Pancreas (tissue), 10 donors: ENCODE results near the gene CCDC122. TPM values are rescaled to one million over a fixed set of nuclear protein-coding genes. Genes with fewer than 3 reads are reported as not detected.

Source experiments
- ATAC-seq, 4 donors: fragments of 200-7000 bp; cut with Tn5 transposase; one replicate each; pipeline versions ENCODE4 v1.8.0 to v1.9.1; 2020; ENCODE audit warnings: mild to moderate bottlenecking in 4 of 4, moderate library complexity in 4 of 4
- DNase-seq, 6 donors: peaks; one replicate each; pipeline ENCODE4 v3.0.0-alpha.2; 2020
- FAIRE-seq: peaks from 2 replicates; lab custom pipeline; 2012; peaks lifted over from hg19 to GRCh38; lab: Jason Lieb, UNC
- H3K27ac ChIP-seq, 4 donors: fragments of 200-600 bp; sonication (generic); 1 replicate in 3 of 4; 2 replicates in 1 of 4; pipeline versions ENCODE4 v1.5.0 to v1.8.0; 2020
- H3K27me3 ChIP-seq, 4 donors: fragments of 200-600 bp; one replicate each; pipeline ENCODE4 v1.8.0; 2021
- H3K36me3 ChIP-seq, 3 donors: fragments of 200-600 bp; sonication (generic) in 1 of 3; one replicate each; pipeline versions ENCODE4 v1.5.0 to v1.8.0; 2020 to 2021
- H3K4me1 ChIP-seq, 3 donors: fragments of 200-600 bp; one replicate each; pipeline ENCODE4 v1.8.0; 2021
- H3K4me3 ChIP-seq, 4 donors: fragments of 200-600 bp; sonication (generic) in 2 of 4; one replicate each; pipeline versions ENCODE4 v1.5.0 to v1.8.0; 2020 to 2021
- H3K9me3 ChIP-seq, 4 donors: fragments of 200-600 bp; one replicate each; pipeline ENCODE4 v1.8.0; 2021
- WGBS, 2 donors: extraction: QIAGEN DNeasy Blood & Tissue Kit; methylation state at CpG; one replicate each; pipeline ENCODE4 v1.1.7; 2013; 5-methylcytosine and 5-hydroxymethylcytosine counted together
- intact Hi-C, 3 donors: fragments of 100-400 bp; cut with DNase I; formaldehyde crosslinking; loops; one replicate each; pipeline versions ENCODE4 v1.11.1 to v1.14.2; 2022
- polyA plus RNA-seq, 2 donors: library from polyadenylated mRNA; stranded (reverse); fragments of 200-250 nt; gene quantifications; one replicate each; pipeline ENCODE4 v1.2.3, GENCODE V29; 2013
- total RNA-seq, 6 donors: library from RNA; stranded (reverse); fragmentation: NEBNext Ultra II Directional in 4 of 6; extraction: Animal tissue kit (Norgen Biotek cat#: 25700) in 4 of 6; gene quantifications; one replicate each; pipeline versions ENCODE4 v1.2.1 to v1.2.4, GENCODE V29; 2021 to 2023
- TF ChIP-seq, protein P1 (sequence below), 4 donors: fragments of 200-600 bp; sonication (generic) in 3 of 4; IDR thresholded peaks; one replicate each; pipeline versions ENCODE4 v1.5.0 to v1.8.0; 2021; ENCODE audit warnings: antibody characterized with exemption in 4 of 4
- donor health status: healthy with polysubstance abuse.
- donor health status: DM: no; HTN: no; CAD: no; lungs with moderate emphysema.
- donor health status: DM: no; HTN: no; CAD: no.
- donor health status: control.
- donor health status: control.
- donor health status: Bipolar disorder and iron deficiency.
- donor health status: DM: yes; HTN: yes; CAD: no.
- donor health status: DM: no; HTN: no; CAD: no.
- donor health status: DM: no; HTN: no; CAD: no.
- donor health status: DM: yes; HTN: yes; CAD: no.

CCDC122 gene
- total and polyA plus RNA-seq, 8 donors, result 2.9 to 7.3 (median 4.7) TPM

DNA sequence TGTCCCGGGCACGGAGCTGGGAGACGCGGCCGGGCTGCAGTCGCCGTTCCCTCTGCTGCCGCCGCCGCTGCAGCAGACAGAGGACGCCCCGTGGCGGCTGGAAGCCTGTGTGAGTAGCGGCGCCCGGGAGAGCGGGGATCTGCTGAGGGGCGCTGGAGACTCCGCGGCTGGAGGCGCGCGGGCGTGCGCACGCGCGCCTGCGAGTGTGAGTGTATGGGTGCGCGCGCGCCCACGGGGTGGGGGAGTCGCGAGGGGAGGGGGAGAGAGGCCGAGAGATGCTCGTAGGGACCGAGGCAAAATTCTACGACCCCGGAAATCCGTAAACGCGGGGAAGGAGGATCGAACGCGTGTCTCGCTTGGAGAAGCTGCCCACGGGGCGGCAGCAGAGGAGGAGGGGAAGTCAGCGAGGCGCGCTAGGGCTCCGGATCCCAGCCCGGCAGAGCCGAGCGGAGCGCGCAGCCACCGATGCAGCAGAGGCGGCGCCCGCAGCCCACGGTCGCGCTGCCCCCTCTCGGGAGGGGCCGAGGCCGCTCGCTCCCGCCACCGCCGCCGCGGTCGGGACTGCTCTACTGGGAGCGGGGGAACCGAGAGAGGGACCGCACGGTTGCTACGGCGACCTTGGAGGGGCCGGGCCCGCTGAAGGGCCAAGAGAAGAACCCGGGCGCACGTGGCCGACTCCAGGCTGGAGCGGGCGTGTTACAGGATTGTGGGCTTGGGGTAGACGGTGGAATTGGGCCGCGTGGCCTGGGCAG lies 92.6 kb downstream of the CCDC122 start, which contains the start of gene ENOX1:
Gene ENOX1 (minus strand): TSS at position 207 of the 752 bp plus-strand sequence.
- H3K9me3 ChIP-seq, result no peaks in the 10 kb centered on the region
- peaks cover 0 to 4% (median 0%) of the 10 kb centered on the region in 3 donors for H3K4me1 ChIP-seq
- H3K36me3 ChIP-seq, result no peaks in the 10 kb centered on the region
- H3K4me3 ChIP-seq, result peak within 1 kb of the TSS; percentile 19 to 69 (median 51)
- 0 to 1% methylated on average over 91 to 93 of the region's 93 CpGs for WGBS, 2 donors
- peaks cover 0 to 9% (median 0%) of the 10 kb centered on the region in 4 donors for H3K27me3 ChIP-seq
- intact Hi-C loops, result loop anchor here in 1 of 3 donors (10.0 kb wide), 1 partner anchor 482 kb away; no protein-coding TSS in a partner anchor
- FAIRE-seq (no peak), DNase-seq (peak; percentile 45 to 83 (median 56)), ATAC-seq (peak; percentile 57 to 79 (median 76))
- peak within 1 kb of the TSS; percentile 25 to 59 (median 34) for H3K27ac ChIP-seq
- TF ChIP-seq, protein P1, sequence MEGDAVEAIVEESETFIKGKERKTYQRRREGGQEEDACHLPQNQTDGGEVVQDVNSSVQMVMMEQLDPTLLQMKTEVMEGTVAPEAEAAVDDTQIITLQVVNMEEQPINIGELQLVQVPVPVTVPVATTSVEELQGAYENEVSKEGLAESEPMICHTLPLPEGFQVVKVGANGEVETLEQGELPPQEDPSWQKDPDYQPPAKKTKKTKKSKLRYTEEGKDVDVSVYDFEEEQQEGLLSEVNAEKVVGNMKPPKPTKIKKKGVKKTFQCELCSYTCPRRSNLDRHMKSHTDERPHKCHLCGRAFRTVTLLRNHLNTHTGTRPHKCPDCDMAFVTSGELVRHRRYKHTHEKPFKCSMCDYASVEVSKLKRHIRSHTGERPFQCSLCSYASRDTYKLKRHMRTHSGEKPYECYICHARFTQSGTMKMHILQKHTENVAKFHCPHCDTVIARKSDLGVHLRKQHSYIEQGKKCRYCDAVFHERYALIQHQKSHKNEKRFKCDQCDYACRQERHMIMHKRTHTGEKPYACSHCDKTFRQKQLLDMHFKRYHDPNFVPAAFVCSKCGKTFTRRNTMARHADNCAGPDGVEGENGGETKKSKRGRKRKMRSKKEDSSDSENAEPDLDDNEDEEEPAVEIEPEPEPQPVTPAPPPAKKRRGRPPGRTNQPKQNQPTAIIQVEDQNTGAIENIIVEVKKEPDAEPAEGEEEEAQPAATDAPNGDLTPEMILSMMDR (IDR thresholded peaks at IDR 0.05), result no peak

DNA sequence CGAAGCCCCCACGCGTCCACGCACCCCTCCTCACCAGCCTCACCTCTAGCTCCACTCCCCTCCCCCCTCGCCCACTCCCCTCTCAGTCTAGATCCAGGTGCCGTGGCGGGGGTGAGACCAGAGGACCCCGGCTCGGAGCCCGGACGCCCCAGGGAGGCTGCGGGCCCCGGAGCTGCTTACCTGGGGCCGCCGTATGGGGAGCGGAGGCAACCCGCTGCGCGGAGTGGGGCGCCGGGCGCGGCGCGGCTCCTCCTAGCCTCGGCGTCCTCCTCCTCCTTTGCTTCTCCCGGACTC lies 93.1 kb downstream of the CCDC122 start:
- whole genome bisulfite sequencing, 2 donors, result 0 to 1% methylated on average over 19 to 28 of the region's 28 CpGs
- TF ChIP-seq, protein P1 (IDR thresholded peaks at IDR 0.05), result no peak
- Histone ChIP-seq H3K4me3 (peak overlapping the region; percentile 19 to 69 (median 51)), H3K4me1 (peaks cover 0 to 4% (median 0%) of the 10 kb centered on the region in 3 donors), H3K36me3 (no peaks in the 10 kb centered on the region), H3K27me3 (peaks cover 0 to 9% (median 0%) of the 10 kb centered on the region in 4 donors), H3K9me3 (no peaks in the 10 kb centered on the region), H3K27ac (peak overlapping the region; percentile 25 to 59 (median 34))
- no peak for ATAC-seq
- no peak for FAIRE-seq
- intact Hi-C loops, result loop anchor here in 1 of 3 donors (10.0 kb wide), 1 partner anchor 482 kb away; no protein-coding TSS in a partner anchor
- DNase-seq, result peak in 2 of 6 donors; percentile 22 to 34

Other genes starting within 250 kb of the CCDC122 start
- 1 to 10 TPM in 4 of 6 donors, under 1 TPM in 2; 0.42 to 2.0 (median 1.1) TPM for gene ENOX1, start 92.8 kb downstream of the CCDC122 start, total RNA-seq
- under 1 TPM; 0.23 to 0.75 TPM for gene ENOX1, start 92.8 kb downstream of the CCDC122 start, polyA plus RNA-seq
- 1 to 10 TPM; 2.9 to 5.9 (median 3.7) TPM for gene LACC1, start 164 bp upstream of the CCDC122 start, total RNA-seq
- 1 to 10 TPM; 2.5 to 3.4 TPM for gene LACC1, start 164 bp upstream of the CCDC122 start, polyA plus RNA-seq